GM18868 (cell line): ENCODE data around the gene DNAJC1.
"Not testable (repeated sequence)": the region's sequence is repeated elsewhere in the genome, so short reads cannot be mapped to it uniquely, and the experiment has no call there.

Source experiments
- ATAC-seq: cut with Tn5 transposase; IDR thresholded peaks from one replicate; pipeline ENCODE4 v1.9.1; 2021; ENCODE audit warnings: mild to moderate bottlenecking, moderate library complexity; ENCODE audit not compliant: unreplicated experiment

Gene DNAJC1

DNA sequence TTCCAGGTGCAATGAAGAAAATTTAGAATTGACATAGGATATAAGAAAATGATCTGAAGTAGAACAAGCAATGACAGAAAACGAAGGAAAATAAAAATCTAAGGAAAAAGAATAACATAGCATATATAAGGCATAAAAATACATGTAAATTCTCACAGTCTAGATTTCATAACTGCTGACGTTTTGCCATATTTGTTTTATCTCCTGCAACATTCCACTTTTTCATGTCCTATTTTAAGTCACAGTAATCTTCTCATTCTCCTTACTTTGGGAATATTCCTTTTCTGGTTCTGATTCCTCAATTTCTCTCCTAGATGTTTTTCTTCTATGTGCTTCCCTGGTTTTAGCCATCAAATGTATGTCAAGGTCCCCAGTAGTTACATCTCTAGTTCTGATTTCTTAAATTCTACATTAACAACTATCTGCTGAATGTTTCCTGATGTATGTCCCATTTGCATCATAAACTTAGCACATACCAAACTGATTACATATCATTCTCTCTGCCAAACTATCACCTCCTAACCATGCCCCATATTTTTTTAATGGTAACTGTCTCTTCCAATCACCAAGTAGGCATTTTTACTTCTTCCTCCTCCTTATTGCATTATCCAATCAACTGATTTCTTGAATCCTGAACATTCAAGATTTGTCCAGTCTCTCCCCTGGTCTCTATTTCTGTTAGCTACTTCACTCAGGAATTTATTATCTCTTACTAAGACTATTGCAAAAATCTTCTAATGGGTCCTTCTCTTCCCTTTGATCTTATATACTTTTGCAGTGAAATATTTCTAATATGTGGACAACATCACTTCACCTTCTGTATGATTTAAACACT, 171.3 kb downstream of the DNAJC1 start:
- ATAC-seq = no peak

DNA sequence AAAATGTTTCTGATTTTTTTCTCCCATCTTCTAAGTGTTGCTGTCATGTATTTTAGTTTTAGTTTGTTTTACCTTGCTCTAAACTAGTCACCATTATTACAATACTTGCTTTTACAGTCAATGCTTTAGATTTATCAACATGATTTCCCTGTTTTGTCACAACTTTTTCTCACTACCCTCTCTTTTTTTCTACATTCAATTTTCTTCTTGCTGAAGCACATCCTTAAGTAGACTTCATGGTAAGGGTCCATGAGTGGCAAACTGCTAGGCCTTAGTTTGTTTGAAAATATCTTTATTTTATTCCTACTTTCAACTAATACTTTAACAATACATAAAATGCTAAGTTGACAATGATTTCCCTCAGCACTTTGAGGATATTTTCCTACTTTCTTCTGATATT, 173.5 kb downstream of the DNAJC1 start:
- ATAC-seq = no peak

- ATAC-seq = no peak
Measured at GRCh38 chr10:21827308-21827707, 176.2 kb downstream of the DNAJC1 start.

DNA sequence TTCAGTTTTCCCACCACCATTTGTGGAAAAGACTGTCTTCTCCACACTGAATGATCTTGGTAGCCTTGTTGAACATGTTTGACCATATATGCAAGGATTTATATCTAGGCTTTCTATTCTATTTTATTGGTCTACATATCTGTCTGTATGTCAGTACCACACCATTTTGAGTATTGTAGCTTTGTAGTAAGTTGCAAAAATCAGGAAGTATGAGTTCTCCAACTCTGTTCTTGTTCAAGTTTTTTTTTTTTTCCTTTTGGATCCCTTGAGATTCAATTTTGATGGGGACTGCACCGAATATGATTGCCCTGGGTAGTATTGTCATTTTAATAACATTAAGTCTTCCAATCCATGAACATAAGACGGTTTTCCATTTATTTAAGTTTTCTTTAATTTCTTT, 176.8 kb downstream of the DNAJC1 start:
- no peak for ATAC-seq

GRCh38 chr10:21825345-21825744, 178.2 kb downstream of the DNAJC1 start:
- ATAC-seq = no peak

DNA sequence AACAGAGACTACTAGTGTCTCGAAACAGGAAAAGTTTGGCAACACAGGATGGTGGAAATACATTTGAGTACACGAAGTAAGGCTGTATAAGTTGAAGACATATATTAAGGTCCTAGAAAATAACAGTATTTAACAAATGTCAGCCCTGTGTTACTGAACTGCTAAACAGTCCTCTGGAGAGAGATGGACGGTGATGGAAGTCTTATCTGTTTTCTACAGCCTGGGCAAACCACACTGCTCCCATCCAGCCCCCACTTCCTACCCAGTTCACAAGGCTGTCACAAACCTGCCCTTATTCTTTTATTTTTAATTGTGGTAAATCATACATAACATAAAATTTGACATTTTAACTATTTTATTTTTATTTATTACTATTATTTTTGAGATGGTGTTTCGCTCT, 179.1 kb downstream of the DNAJC1 start:
- ATAC-seq = no peak

- ATAC-seq = no peak
Measured at GRCh38 chr10:21823617-21824016, 179.9 kb downstream of the DNAJC1 start.

GRCh38 chr10:21822273-21822672, 181.3 kb downstream of the DNAJC1 start:
- not testable (repeated sequence) for ATAC-seq

- no peak for ATAC-seq
Measured at GRCh38 chr10:21820952-21821351, 182.6 kb downstream of the DNAJC1 start.

DNA sequence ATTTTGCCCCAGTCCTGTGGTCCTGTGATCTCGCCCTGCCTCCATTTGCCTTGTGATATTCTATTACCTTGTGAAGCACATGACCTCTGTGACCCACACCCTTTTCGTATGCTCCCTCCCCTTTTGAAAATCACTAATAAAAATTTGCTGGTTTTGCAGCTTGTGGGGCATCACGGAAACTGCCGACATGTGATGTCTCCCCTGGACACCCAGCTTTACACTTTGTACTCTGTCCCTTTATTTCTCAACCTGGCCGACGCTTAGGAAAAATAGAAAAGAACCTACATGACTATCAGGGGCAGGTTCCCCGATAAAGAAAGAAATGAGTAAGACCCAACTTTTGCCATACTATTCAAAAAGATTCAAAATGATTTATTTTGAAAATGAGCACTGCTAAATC, 185.1 kb downstream of the DNAJC1 start:
- ATAC-seq = not testable (repeated sequence)

- no peak for ATAC-seq
Measured at GRCh38 chr10:21814866-21815265, 188.7 kb downstream of the DNAJC1 start.

- no peak for ATAC-seq
Measured at GRCh38 chr10:21813946-21814345, 189.6 kb downstream of the DNAJC1 start.

- ATAC-seq = no peak
Measured at GRCh38 chr10:21811245-21811585, 192.3 kb downstream of the DNAJC1 start.

- no peak for ATAC-seq
Measured at GRCh38 chr10:21810582-21811244, 192.8 kb downstream of the DNAJC1 start.

GRCh38 chr10:21808550-21808949, 195.0 kb downstream of the DNAJC1 start:
- no peak for ATAC-seq

GRCh38 chr10:21807180-21807579, 196.3 kb downstream of the DNAJC1 start:
- ATAC-seq = no peak

DNA sequence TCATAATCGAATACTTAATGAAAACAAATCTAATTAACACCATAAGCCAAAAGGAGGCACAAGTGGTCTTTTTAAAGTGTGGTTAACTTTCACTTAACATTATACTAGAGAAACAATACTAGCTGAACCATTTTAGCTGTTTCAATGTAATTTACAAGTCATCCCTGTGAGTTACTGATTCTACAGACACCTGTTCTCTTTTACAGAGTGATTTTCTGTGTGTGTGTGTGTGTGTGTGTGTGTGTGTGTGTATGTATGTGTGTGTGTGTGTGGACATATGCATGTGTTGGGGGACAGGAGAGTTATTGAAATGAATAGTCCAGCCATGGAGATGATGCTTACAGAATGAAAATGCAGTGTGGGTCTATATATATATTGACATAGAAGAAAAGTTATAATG, 200.2 kb downstream of the DNAJC1 start:
- no peak for ATAC-seq

GRCh38 chr10:21801609-21802008, 201.9 kb downstream of the DNAJC1 start:
- ATAC-seq = no peak

- ATAC-seq = no peak
Measured at GRCh38 chr10:21797984-21798765, 205.4 kb downstream of the DNAJC1 start.

GRCh38 chr10:21797533-21797932, 206.0 kb downstream of the DNAJC1 start:
- no peak for ATAC-seq

DNA sequence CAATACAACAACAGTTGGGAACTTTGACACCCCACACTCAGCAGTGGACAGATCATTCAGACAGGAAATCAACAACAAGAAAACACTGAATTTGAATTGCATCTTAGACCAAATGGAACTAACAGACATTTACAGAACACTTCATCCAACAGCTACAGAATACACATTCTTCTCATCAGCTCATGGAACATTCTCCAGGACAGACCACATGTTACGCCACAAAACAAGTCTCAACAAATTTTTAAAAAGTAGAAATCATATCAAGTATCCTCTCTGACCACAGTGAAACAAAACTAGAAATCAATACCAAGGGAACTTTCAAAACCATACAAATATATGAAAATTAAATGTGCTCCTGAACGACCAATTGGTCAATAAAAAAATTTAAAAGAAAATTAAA, 212.3 kb downstream of the DNAJC1 start:
- no peak for ATAC-seq

DNA sequence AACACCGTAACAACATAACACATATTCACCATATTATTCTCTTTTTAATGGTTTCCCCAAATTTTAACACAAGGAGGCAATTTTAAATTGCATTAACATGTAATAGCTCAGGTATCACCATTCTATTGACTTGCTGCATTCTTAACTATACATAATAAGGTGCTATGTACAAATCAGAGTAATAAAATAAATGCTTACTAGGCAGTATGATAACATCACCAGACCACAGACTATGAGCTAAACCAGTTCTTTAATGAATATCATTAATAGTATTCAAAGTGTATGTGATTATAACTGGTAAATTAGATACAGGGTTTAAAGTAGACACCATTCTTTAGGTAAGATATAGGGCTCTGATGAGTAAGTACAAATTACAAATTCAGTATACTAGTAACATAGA, 226.6 kb downstream of the DNAJC1 start:
- no peak for ATAC-seq
